ENCODE results near the gene TBC1D8.

TBC1D8 gene

DNA sequence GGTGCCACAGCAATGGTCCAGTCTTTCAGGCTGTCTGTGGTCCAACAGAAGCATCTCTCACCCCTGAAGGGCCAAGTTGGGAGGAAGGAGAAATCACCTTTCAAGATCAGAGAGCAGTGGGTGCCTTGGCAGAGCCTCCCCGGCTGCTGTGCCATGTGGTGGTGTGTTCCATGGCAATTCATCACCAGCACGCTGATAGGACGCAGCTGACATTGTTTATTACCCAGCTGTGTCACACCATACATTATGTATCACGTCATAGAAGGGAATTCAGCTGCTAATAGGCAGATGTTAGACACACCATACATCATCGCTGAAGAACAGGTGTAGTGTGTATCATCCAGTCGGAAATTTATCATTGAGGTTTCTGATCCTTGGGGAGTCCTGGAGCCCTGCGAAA lies 178.7 kb downstream of the TBC1D8 start:
- DNase-seq = no peak

DNA sequence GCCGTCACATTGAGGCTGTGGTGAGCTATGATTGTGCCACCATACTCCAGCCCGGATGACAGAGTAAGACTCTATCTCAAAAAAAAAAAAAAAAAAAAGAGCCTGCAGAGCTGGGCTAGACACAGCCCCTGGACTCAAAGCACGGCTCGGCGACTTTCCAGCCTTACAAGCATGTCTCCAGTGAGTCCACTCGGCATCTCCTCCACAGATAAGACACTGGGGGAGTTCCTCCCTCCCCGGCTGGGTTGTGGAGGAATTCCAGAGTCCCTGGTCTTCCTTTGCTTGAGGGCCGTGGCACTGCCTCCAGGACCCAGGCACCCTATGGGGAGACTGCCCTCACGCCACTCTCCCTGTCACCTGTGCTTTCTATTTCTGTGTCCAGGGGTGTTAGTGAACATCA lies 180.0 kb downstream of the TBC1D8 start:
- DNase-seq = no peak

DNA sequence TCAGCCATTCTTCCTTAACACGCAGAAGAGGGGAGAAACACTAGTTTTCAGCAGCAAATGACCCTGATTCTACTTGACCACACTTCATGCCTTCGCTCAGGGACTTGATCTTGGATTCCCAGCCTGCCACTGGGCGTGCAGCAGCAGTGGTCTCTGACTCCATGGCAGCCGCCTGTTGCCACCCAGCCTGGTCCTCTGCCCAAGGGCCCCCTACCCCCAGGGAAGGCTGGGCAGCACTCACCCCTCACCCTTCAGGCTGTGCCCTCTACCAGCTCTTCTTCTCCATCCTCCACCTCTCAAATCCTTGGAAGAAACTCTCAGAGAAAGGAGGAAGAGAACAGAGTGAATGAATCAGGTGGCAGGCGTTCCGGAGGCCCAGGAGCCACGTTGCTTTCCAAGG lies 181.2 kb downstream of the TBC1D8 start:
- DNase-seq = no peak

DNA sequence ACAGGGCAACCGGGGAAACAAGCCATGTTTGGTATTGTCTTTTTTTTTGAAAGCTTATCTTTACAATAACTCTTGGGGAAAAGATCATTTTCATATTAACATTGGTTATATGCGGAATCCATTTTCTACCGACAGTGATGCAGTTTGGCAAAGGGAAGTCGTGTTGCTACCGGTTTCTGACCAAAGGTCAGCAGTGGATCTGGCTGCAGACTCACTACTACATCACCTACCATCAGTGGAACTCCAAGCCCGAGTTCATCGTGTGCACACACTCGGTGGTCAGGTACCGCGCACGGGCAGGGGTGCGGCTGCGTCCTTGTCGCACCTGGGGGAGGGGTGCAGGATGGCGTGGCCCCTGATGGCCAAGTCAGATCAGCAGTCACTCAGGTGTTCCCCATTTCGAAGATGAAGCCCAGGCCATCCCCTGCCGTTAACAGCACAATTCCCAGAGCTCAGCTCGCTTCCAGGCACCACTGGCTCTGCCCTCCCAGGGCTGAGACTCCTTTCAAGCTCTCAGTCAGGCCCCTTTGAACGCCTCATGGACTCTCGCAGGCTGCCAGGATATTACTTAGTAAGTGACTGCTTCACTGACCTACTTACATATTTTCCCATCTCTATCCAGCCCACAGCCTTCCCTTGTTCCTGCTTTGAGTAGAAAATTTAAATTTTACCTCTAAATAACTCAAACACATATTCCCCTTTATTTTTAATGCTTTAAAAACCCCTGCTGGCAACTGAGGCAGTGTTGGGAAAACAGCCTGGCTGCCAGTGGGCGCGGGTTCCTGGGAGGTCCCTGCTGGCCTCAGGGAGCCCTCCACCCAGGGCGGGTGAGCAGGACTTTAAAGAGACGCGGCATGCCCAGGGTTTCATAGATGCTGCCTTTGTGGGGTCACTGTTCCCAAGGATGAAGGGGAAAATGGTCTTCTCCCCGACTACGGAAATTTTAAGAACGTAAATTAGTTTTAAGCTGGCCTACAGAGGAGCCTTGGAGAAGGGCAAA lies 182.7 kb downstream of the TBC1D8 start:
- no peak for DNase-seq

DNA sequence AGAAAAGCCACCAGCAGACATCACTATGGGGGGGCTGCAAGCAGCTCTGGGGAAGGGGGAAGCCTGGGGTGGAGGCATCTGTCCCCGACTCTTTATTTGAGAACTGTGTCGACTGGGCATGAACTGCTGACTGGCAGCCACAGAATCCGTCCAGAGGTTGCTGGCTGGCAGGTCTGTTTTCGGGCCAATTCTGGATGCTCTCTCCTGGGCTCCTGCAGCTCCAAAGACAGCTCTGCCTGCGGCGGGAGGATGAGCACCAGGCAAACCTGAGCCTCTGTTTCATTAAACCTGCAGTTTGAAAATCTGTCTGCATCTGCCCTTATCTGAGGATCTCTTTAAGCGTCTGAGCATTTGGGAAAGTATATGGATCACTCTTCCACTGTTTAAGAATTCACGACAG lies 183.5 kb downstream of the TBC1D8 start:
- DNase-seq = no peak

DNA sequence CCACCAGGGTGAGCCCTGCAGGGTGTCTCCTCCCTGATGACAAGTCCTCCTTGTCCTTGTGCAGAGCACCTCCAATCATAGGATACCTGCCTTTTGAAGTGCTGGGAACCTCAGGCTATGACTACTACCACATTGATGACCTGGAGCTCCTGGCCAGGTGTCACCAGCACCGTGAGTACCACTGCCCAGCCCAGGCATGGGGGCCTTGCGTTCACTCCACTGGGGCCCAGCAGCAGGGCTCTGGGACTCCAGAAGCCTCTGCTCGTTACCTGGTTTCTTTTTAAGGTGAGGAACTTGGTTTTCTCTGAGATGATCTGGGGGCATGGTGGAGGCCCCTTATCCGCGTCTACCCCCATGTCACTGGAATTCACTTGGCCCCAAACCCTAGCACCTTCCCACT lies 185.6 kb downstream of the TBC1D8 start:
- DNase-seq = no peak

DNA sequence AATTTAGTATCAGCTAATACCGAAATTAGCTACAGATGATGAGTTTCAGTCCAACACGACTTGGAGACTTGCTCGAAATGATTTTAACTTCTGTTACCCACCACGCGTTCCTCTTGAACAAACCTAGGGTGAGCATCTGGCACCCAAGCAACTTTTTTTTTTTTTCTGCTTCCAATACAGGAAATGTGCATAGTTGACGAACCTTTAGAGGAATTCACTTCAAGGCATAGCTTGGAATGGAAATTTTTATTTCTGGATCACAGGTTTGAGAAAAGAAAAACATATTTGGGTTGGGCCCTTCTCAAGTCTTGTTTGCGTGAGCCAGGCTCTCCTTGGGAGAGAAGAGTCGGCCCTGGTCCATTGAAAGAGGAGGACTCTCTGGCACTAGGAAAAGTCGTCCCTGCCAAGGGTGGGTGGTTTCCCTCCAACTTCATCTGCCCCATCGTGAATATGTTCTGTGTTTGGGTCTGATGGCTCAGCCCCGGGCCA lies 186.5 kb downstream of the TBC1D8 start:
- no peak for DNase-seq

DNA sequence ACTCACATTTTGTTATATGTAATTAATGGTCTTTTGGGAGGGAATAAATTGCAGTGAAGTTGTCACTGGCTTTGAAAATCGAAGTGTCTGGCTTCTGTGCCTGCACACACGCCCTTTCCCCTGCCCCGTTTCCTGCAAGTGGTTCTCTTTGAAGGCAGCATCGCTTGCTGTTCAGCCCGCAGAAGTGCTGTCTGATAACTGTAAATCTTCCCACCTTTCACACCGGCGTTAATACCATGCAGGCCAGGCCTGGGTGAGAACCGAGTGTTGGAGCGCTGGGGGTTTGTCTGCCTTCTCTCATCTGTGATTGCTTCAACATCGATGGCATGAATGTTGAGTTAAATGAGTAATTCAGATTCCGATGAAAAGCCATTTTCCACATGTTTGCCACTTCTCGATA lies 187.0 kb downstream of the TBC1D8 start:
- DNase-seq = peak; percentile 8

DNA sequence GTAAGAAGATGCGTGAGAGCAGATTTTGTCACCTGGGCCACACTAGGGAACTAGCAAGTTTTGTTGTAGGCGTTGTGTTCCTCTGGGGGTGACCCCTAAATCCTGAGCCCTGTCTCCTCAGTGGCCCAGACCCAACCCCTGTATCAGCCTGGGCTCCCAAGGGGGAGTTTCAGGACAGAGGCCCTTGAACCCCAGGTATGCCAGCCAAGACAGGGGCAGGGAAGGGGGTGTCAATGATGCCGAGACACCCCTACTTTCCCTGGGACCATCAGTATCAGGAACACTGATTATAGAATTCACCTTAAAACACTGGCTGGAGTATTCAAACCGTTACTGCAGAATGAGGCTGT lies 188.2 kb downstream of the TBC1D8 start:
- DNase-seq = no peak

DNA sequence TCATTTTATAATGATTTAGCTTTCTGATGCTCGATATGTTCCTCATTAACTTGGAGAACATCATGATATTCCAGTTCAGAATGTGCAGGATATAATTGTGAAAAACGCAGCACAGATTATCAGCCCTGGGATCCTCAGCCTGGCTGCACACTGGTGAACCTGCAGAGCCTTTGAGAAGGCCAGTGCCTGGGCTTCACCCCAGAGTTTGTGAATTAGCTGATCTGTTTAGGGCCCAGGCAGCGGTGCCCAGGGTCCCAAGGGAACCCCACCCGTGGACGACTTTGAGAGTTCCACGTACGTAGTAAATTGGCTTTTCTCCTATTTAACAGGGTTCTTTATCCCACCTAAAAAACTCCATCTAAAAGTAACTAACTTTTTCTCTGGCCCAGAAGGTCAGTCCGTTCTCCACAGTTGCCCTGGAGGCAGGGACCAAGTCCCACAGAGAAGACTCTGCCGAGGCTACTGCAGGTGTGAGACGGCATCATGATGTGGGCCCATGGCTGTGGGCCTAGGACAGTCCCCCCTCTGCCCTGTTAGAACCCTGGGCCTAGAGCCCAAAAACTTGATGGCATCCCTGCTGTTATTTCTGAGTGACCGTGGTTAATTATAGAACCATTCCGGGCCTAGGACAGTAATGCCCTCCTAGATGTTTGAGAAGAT lies 188.7 kb downstream of the TBC1D8 start:
- DNase-seq = no peak

DNA sequence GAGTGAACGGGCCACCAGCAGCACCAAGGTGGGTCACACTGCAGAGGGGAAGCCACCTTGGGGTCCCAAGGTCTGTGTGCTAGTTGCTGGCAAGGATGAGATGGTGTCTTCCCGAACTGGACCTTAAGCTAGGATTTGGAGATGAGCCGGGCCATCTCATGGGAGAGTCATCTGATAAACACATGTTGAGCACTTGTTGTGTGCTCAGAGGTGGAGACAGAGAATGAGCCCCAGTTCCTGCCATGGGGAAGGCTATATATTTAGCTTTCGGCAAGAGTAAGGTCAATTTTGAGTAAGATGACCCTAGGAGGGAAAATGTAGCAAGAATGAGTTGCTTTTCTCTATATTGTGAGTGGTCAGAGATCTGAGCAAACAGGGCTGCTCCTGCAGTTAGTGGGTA lies 190.5 kb downstream of the TBC1D8 start:
- no peak for DNase-seq

DNA sequence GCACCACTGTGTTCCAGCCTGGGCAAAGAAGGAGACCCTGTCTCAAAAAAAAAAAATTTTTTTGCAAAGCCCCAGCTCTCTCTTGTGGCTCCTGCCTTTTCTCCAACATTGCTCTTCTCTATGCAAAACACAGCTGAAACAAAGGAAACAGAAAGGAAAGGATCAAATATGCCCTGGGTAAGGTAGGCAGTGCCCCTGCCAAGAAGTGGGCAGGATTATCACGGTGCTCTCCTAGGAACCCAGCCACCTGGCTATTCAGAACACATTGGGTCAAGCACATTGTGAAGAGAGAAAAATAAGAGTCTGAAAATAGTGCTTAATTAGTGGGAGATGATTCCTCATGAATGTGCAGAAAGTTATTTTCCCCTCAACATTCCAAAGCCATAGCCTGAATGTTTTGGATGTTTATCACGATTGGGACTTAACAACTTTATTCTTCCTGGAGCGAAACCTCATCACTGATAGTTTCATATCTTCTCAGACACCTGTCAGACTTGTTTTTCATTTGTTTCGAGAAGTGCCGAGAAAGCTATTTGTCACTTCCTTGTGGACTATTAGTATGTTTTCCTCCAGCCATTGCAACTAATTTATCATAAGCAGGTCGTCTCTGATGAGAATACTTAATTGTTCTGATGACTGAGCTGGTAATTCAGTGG lies 191.8 kb downstream of the TBC1D8 start:
- no peak for DNase-seq

DNA sequence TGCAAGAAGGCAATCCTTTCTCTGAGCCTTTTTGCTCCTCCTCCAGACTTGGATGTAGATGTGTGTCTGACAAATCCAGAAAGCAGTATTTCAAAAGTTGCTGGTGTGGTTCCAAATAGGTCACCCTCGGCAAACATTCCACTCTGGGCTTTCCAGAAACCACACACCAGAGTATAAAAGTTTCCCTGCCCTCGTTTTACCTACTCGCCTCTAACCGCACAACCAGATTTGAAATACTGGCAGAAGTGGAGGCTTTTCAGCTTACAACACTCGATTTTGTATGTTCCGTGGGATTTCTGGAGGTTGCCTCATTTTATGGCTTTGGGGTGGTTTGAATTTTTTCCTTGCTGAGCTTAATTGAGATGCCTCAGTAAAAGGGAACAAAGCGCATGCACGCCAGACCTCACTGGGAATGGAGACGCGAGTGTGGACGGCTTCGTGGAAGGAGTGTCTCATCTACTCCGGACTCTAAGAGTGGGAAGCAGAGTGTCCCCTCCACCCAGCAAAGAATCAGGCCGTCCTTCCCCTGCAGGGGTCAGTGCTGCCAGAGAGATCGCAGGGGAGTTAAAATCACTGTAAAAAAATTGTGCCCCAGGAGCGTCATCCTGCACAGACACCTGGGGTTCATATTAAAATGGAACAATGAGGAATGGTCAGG lies 193.1 kb downstream of the TBC1D8 start:
- DNase-seq = no peak
